Testis (tissue), 2 donors: ENCODE measurements around the gene FCN3.

Experiments
- CTCF ChIP-seq, 3 experiments: fragments of 450-650 bp in 2 of 3; fragments of 200-600 bp in 1 of 3; sonication (generic) in 1 of 3; IDR thresholded peaks; one replicate each; pipeline ENCODE4 v1.5.1; 2016 to 2019; ENCODE audit warnings: antibody characterized with exemption in 3 of 3, mild to moderate bottlenecking in 2 of 3, moderate library complexity in 1 of 3
- POLR2A ChIP-seq: fragments of 450-650 bp; IDR thresholded peaks from one replicate; pipeline ENCODE4 v1.6.1; 2017; ENCODE audit warnings: antibody characterized with exemption, mild to moderate bottlenecking, moderate library complexity

GRCh38 chr1:27366113-27366410, 8.6 kb downstream of the FCN3 start:
- TF ChIP-seq CTCF (IDR thresholded peaks at IDR 0.05) = no peak
- no peak for TF ChIP-seq POLR2A
